GM15510 (cell line): ENCODE measurements around the gene BEND4.

Experiments used
- POLR2A ChIP-seq: IDR thresholded peaks from 3 replicates; pipeline ENCODE4 v1.6.1; 2011; ENCODE audit warnings: borderline replicate concordance; ENCODE audit not compliant: insufficient read length; ENCODE audit errors: extremely low read depth

BEND4 gene

DNA sequence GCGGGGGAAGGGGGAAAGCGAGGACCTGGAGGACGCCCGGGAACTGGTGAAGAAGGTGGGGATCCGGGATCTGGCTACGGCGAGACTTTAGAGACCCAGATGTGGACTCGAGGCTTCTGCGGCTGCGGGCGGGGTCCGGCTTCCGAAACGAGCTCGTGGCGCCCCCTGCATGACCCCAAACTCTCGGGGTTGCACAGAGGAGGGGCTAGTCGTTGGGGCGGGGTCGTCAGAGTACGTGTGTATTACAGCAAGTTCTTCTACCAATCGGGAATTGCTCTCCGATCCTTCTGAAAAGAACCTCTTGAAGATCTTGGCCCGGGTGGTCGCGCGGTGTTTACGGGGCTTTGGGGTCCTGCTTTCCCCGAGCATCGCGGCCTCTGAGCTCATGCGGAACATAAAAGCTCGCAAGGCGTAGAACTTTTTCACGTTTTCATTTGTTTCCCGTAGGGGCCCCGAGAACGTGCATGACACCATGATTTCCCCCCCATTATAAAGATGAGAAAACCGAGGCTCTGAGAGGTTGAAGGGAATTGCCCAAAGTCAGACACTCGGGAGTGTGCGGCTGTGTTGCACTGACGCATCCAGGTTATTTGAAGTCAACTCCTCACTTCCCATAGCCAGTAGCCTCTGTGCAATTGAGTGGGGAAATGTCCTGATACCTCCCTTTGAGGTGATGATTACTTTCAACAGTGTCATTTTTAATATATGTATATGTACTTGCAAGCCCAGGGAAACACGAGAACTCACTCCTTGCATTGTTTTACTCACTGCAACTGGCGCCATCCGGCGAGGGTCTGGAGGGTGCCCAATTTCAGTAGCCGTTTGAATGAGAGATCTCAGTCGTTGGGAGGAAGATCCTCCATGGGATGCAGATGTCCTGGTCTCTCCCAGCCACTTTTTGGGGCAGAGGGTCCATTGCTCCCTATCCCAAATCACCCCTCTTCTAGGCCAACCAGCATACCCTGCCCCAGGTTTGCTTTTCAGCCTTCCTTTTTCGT lies at the start of gene BEND4:
TSS of gene BEND4 (minus strand) at position 149 of the 998 bp plus-strand sequence. CDS start 512 bp downstream, outside the sequence.
- TF ChIP-seq POLR2A, result no peak

DNA sequence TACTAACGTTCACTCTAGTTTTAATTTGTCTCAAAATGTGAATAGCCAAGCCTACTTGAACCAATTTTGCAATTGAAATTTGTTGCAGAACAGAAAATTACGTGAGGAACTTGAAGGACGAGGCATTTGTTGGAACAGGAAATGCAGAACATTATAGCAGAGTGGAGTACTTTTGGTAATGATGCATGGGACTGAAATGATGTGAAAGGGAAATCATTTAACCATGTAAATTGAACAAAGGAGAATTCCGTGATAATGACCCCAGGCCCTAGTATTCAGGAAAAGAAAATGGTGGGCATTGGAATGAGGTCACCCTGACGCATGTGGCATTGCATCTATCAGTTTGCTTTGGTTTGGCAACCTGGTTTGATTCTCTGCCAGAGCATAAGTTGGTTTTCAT lies 44.9 kb upstream of the BEND4 start:
- TF ChIP-seq POLR2A, result no peak

DNA sequence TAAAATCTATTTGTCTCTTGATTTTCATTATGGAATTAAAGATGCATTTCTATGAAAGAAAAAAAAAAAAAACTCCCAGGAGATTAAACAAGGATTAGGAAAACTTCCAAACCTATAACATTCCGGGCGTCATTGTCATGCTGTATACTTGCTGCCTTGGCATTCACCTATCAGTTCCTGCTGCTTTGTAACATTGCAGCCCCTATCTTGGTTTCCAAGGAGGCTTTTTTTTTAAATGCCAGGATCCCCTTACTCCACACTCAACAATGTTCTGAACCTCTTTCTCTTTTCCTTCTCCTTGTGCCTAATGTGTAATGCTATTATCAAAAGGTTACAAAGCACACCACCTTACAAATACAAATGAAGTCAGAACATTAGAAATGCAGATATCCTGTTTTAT lies 20.5 kb upstream of the BEND4 start:
- no peak for TF ChIP-seq POLR2A

DNA sequence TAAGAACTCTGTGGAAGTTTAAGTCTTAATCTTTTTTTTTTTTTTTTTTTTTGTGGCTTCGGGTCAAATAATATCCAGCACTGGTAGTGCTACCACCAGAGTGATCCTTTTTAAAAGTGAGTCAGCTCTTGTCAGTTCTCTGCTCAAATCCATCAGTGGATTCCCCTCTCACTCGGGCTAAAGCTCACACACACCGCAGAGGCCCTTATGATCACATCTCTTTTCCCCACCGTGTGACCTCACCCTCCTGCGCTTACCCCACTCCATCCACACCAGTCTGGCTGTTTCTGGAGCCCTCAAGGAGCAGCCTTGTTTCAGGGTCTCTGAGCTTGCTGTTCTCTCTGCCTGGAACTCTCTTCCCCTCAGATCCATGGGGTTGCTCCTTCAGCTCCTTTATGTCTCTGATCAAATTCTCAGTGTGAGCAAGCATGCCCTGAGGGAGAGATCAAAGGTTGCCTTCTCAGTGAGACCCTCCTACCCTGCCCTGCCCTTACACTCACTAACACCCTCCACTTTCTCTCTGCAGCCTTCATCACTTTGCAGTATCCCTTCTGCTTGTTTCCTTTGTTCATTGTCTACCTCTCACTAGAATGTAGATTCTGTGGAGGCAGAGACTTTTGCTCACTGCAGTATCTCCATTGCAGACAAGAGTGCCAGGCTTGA lies 19.8 kb upstream of the BEND4 start:
- no peak for TF ChIP-seq POLR2A

DNA sequence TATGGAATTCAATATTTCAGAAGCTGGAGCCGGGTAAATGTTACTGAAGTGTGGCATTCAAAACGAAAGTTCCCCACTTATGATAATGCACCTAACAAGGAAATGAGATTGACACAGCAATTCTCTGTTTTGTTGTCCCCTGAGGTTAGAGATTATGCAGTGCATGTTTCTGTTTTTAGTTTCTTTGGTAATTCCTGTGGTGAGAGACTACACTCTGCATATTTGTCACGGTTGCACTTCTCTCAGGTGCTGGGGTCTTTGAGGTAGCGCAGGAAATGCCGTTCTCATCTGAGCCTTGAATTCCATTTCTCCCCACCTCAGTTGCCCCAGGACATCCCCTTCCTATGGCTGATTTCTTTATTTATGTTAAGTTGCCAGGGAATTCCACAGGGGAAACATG lies 15.3 kb upstream of the BEND4 start:
- no peak for TF ChIP-seq POLR2A

DNA sequence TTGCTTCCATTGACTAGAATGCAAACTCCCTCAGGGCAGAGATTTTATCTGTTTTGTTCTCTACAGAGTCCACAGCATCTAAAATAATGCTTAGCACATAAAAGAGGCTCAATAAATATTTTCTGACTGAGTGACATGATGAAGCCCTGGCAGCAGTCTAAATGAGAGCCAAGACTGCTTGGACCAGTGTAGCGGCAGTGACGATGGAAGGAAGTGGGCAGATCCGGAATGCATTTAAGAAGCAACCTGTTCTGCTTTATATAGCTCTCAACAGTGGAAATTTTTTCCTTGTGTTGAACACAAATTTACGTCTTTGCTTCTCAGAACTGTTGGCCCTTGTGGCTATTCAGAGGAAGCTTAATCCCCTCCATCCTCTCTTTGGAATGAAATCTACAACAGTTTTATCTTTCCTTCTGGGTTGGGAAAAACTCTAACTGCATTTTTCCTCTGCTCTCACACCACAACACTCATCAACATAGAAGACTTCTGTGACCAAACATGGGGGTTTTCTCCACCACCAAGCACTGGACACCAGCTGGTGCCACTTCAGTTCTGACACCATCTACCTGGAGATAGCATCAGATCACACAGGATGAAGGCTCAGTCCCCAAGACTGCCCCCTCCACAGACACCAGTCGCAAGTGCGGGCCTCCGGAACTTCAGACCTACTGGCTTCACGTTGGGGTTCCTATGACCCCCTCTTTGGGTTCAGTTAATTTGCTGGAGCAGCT lies 7.0 kb upstream of the BEND4 start:
- TF ChIP-seq POLR2A, result no peak

DNA sequence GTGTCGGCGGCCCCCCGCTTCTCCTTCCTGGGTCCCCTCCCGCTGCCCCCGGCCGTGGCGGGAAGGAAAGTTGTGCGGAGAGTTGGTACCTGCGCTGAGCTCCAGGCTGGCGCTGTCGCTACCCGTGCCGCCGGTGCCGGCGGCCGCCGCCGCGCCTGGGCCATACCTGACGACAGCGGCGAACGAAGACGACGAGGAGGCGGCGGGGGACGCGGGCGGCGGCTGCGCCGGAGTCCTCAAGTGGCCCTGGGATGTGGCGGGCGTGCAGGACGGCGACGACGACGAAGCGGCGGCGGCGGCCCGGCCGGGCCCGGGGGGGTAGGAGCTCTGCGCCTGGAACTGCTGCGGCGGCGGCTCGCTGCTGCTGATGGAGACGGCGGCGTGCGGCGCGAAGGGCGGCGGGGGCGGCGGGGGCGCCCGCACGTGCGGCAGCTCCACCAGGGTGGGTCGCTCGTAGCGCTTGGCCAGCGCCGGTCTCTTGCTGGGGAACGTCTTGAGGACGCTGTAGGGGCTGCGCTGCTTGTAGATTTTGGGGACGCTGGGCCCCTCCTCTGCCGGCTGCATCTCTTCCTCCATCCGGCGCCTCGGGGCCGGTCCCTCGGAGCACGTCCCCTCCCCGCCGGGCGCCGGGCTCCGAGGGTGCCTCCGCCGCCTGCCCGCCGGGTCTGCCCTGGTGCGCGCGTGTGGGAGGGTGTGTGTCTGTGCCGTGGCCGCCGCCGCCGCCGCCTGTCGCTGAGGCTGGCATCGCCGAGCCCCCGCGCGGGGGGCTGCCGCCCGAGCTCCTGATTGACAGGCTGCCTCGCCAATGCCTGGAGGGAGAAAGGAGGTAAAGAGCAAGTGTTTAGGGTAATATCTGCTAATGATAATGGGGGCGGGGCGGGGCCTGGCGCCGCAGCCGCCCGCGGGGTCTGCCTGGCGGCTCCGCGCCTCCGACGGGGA lies 618 bp downstream of the BEND4 start:
- peak; percentile 3 for TF ChIP-seq POLR2A

DNA sequence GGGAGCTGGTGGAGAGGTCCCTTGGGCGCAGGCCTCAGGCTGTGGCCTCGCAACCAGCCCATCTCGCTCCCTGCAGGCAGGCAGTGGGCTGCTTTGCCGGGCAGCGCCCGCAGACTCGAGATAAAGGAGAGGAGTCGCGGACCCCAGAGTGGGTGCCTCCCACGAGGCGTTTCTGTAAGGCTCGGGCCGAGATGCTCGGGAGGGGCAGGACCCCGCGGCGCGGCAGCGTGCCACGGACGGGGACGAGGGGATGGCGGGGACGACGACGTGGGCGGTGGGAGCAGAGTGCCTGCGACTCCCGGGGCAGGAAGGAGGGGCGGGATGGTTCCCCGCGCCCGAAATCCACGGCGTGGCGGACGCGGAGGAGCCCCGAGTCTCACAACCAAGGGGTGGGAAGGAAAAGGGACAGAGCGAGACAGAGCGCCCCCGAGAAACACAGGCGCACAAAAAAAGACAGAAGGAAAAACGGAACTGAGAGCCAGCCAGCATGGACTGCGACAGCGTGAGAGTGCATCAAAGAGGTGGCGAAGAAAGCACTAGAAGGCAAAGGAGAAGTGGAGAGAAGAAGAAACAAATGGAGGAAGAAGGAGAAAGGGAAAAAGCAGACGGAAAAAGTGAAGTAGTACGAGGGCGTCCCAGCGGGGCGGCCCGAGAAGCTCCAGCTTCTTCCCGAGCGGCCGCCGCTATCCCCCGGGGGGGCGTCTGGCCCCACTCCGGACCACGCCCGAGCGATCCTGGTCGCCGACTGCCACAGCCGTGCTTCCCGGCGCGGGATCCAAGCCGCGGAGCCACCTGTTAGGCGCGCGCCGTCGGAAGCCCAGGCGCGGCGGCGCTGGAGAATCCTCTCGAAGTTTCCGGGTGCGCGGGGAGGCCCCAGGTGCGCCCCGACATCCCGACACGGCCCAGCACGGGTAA lies 1.5 kb downstream of the BEND4 start:
- no peak for TF ChIP-seq POLR2A

DNA sequence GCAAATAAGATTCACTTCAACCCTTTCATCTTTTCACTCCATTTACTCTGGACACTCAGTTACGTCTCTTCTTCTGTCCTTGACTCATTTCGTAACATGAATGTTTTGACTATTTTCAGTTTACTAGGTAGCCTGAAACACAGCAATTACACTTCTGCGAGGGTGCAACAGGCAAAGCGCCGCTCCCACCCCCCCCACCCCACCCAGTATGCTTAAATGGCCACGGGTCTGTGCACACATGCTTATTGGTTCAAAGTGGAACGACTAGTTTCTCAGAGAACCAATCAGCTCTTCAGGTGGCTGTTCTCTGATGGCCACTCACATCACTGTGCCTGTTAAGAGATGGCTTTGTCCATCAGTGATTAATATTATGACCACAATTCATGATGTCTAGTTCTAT lies 3.5 kb downstream of the BEND4 start:
- no peak for TF ChIP-seq POLR2A

DNA sequence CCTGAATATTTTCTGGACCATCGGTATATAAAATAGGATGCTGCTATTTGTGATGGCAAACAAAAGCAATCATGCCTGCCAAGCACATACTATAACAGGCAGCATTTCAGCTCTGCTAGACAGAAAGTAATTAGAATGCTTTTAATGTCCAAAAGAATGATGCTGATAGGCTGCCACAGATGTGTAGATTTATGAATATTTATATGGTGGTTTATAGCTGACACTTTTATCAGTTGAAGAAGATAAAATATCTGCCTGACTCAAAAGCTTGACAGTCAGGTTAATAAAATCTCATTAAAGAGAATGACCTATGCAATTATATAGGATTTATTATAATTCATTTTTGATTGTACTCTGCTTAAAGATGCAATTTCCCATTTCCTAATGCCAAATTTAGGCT lies 4.0 kb downstream of the BEND4 start:
- TF ChIP-seq POLR2A, result no peak

DNA sequence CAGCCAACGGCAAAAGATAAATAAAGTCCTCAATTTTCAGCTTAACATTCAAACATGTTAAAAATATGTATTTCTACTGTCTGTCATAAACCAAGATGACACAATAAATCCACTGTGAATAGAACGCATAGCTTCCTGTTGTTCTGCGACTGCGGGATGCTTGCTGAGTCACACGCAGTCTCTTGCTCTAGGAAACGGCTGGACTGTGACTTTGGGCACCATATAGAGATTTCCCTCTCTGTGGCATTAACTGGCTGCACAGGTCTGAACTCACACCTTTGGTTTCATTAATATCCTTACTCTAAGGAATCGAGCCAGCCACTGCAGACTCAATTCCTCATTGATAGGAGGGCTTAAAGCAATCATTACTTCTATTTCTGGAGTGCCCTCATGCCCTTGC lies 8.4 kb downstream of the BEND4 start:
- no peak for TF ChIP-seq POLR2A

DNA sequence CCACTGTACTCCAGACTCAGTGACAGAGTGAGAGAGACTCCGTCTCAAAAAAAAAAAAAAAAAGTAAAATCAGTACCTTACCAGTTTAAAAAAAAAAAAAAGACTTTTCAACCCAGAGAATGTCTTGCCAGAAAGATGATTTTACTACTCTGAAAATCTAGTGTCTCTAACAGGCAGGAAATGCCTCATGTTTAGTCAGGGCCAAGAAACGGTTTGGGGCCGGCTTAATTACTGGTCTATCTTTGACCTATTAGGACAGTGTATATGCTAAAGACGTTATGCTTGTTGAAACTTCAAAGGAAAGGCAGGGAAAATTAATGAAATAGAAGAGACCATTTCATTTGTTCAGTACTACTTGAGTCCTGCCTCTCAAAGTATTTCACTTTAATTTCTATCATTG lies 9.9 kb downstream of the BEND4 start:
- TF ChIP-seq POLR2A, result no peak

DNA sequence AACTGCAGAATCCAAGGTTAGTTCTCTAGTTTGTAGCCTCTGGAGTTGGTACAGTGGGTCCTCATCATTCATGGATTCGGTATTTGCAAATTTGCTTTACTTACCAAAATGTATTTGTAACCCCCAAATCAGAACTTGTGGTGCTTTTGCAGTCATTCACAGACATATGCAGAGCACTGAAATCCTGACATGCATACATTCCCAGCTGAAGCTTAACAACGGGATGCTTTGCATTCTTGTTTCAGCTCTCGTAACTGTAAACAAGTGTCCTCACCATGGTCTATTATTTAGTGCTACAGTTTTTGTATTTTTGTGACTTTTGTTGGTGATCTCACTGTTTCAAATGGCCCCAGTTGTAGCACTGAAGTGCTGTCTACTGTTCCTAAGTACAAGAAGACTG lies 16.1 kb downstream of the BEND4 start:
- no peak for TF ChIP-seq POLR2A
